DMS79 (cell line): ENCODE measurements around the gene FBXO31.

Source experiments
- DNase-seq: peaks from one replicate; lab custom pipeline; 2025; lab: John Stamatoyannopoulos, UW

The FBXO31 gene

DNA sequence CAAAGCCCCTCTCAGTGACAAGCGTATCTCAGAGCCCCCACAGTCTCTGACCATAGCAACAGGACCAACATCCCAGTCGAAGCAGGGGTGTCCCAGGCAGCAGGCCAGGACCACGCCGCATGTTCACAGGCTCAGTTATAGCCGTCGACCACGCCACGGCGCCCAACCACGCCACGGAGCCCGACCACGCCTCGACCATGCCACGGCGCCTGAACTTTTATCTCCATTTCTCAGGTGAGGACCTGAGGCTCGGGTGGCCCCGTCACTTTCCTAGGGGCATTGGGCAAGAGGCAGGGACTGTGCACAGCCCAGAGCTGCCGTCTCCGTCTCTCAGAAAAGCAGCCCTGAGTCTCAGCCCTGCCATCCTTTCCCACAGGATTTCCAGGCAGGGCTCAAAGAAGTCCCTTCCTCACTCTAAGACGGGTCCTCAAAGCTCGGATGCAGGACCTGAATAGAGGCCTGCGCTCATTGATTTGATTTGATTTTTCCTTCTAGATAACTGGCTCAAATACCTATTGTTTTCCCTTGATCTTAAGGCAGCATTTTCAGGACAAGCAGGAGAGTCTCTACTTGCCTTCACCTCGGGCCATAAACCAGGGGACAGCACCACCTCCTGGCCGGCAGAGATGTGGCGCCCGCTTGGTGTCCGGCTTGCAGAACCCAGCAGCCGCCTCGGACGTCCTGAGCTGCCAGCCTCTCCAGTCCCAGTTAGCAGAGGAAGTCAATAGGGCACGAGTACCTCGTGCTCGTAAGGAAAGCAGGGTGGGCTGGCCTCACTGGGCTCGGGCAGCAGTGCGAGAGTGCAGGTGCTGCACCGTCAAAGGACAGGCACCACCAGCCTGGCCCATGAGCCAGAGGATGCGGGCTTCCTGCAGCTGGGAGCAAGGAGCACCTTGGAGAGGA lies 105.1 kb downstream of the FBXO31 start:
- no peak for DNase-seq
